ENCODE measurements around the gene PRSS22. TPM values are rescaled to one million over a fixed set of nuclear protein-coding genes. Genes with fewer than 3 reads are reported as not detected.

Gene PRSS22
- total and polyA plus RNA-seq, 10 of the 15 experiments (the other 5 are each of a cell fraction or from before 2014, with no cell fraction given) = not detected

DNA sequence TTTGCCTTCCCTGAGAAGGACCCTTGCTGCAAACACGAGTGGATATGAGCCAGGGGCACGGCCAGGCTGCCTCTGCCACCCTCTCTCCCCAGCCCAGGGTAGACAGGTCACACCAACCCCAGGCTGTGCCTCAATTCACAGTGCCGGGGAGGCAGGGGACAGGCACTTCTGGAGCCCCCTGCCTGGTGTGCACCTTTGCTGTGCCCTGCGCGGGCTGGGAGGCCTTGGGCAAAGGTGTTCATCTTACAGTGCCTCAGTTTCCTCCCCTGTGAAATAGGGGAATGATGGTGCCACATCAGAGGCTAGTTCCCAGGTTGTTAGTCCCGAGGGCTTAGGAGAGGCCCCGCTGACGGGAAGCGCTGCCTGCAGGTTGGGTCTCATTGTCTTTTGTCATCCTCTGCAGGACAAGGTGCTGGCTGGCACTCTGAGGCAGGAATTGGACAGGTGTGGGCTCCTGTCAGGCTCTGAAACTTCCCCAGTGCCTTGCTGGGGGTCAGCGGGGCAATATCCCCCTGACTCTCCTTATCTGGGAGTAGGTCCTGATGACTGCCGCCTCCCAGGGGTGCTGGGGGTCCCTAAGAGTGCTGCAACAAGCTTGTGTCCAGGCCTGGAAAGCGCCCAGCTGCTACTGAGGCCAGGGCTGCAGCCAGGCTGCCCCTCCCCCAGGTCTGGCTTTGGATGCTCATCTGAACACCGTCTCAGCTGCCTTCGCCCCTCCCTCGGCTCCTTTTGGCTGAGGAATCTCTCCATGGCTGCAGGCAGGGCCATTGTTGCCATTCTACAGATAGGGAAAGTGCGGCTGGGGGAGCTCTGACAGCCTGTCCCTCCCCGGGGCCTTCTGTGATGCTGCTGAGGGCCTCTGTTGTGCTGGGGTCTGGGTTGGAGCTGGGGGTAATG is 37.8 kb downstream of the PRSS22 start:
- FAIRE-seq (no peak), DNase-seq (ENCODE audit: low read depth, low spot score) (no peak), ATAC-seq (no peak)
- H3K9me3 ChIP-seq (replicated peaks; ENCODE audit: control insufficient read depth, insufficient read depth, low read length) = no peaks in the 10 kb centered on the region
- intact Hi-C loops (cut with micrococcal nuclease; ENCODE audit: unreplicated experiment) = no loop called here
- H3K4me3 ChIP-seq = no peak overlapping the region
- ChIA-PET CTCF (no interaction called here), POLR2A (no interaction called here), RAD21 (ENCODE audit: unreplicated experiment) (no interaction called here), SMC1A (ENCODE audit: uncharacterized antibody, unreplicated experiment) (no interaction called here)
- H3K4me2 ChIP-seq (ENCODE audit: control insufficient read depth, insufficient read depth) = no peak overlapping the region
- no peaks in the 10 kb centered on the region for H4K20me1 ChIP-seq (ENCODE audit: control insufficient read depth, insufficient read depth)
- peaks cover 7% of the 10 kb centered on the region for H3K79me2 ChIP-seq (ENCODE audit: control insufficient read depth, insufficient read depth, low read length)
- WGBS (ENCODE audit: insufficient coverage, insufficient replicate concordance, low lambda C conversion rate, missing lambda C conversion rate) = 62% methylated on average over 16 of the region's 17 CpGs
- H3K9ac ChIP-seq (ENCODE audit: control insufficient read depth, insufficient read depth, low read length) = no peak overlapping the region
- TF ChIP-seq FOXK2 (IDR thresholded peaks at IDR 0.05) (no peak), CBX5 (IDR thresholded peaks at IDR 0.05; ENCODE audit: low read depth) (no peak), NFYA (IDR thresholded peaks at IDR 0.05; ENCODE audit: borderline replicate concordance, low read depth, low read length) (no peak), ZNF207 (IDR thresholded peaks at IDR 0.05; ENCODE audit: borderline replicate concordance) (no peak), TCF3 (IDR thresholded peaks at IDR 0.05; ENCODE audit: borderline replicate concordance, insufficient read depth, low read depth, low read length) (no peak), HDAC2 (IDR thresholded peaks at IDR 0.05) (no peak), FOS (IDR thresholded peaks at IDR 0.05; ENCODE audit: borderline replicate concordance, extremely low read depth, insufficient read length) (no peak), MYC (IDR thresholded peaks at IDR 0.05; ENCODE audit: insufficient read depth, insufficient read length, insufficient replicate concordance, low read length, severe bottlenecking) (no peak)
- TF ChIP-seq, protein P1, sequence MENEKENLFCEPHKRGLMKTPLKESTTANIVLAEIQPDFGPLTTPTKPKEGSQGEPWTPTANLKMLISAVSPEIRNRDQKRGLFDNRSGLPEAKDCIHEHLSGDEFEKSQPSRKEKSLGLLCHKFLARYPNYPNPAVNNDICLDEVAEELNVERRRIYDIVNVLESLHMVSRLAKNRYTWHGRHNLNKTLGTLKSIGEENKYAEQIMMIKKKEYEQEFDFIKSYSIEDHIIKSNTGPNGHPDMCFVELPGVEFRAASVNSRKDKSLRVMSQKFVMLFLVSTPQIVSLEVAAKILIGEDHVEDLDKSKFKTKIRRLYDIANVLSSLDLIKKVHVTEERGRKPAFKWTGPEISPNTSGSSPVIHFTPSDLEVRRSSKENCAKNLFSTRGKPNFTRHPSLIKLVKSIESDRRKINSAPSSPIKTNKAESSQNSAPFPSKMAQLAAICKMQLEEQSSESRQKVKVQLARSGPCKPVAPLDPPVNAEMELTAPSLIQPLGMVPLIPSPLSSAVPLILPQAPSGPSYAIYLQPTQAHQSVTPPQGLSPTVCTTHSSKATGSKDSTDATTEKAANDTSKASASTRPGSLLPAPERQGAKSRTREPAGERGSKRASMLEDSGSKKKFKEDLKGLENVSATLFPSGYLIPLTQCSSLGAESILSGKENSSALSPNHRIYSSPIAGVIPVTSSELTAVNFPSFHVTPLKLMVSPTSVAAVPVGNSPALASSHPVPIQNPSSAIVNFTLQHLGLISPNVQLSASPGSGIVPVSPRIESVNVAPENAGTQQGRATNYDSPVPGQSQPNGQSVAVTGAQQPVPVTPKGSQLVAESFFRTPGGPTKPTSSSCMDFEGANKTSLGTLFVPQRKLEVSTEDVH (IDR thresholded peaks at IDR 0.05; ENCODE audit: low read depth, partially characterized antibody) = no peak
- TF ChIP-seq, protein P2, sequence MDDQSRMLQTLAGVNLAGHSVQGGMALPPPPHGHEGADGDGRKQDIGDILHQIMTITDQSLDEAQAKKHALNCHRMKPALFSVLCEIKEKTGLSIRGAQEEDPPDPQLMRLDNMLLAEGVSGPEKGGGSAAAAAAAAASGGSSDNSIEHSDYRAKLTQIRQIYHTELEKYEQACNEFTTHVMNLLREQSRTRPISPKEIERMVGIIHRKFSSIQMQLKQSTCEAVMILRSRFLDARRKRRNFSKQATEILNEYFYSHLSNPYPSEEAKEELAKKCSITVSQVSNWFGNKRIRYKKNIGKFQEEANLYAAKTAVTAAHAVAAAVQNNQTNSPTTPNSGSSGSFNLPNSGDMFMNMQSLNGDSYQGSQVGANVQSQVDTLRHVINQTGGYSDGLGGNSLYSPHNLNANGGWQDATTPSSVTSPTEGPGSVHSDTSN (IDR thresholded peaks at IDR 0.05; ENCODE audit: insufficient replicate concordance, low read depth, low read length) = no peak
- no peak overlapping the region for H2AFZ ChIP-seq (ENCODE audit: control insufficient read depth, low read depth, low read length)
- no TSS peak for BruUV-seq (replicated peaks)
- H3K27ac ChIP-seq (ENCODE audit: control insufficient read depth, insufficient read depth) = no peak overlapping the region
- H3K4me1 ChIP-seq (ENCODE audit: control insufficient read depth, insufficient read depth, low read length) = no peaks in the 10 kb centered on the region
- peaks cover 0 to 1% of the 10 kb centered on the region in 2 experiments; a peak in 1 of 4 replicates for H3K27me3 ChIP-seq (replicated peaks in 1 of 2; ENCODE audit: control insufficient read depth in 2 of 2, insufficient read depth in 2 of 2, low read length in 1 of 2)
- H3K36me3 ChIP-seq (ENCODE audit: control insufficient read depth in 2 of 2, insufficient read depth in 2 of 2, low read length in 1 of 2) = no peaks in the 10 kb centered on the region
- in situ Hi-C loops (cut with MboI) = no loop called here

All from GM12878 (cell line).